22Rv1 (cell line): ENCODE measurements around the gene NEK4.
A peak's percentile ranks its signal among the peaks of the same experiment; 100 is the strongest.

Experiments
- H3K27ac ChIP-seq: fragments of 450-650 bp; 2 replicates; pipeline ENCODE4 v1.5.1; 2017
- ZFX ChIP-seq: fragments of 450-650 bp; IDR thresholded peaks from 2 replicates; pipeline ENCODE4 v1.6.1; 2017; ENCODE audit warnings: antibody characterized with exemption, borderline replicate concordance
- TF ChIP-seq, protein P1 (sequence below): fragments of 450-650 bp; IDR thresholded peaks from 2 replicates; pipeline ENCODE4 v1.5.1; 2017; ENCODE audit warnings: mild to moderate bottlenecking

Gene NEK4

DNA sequence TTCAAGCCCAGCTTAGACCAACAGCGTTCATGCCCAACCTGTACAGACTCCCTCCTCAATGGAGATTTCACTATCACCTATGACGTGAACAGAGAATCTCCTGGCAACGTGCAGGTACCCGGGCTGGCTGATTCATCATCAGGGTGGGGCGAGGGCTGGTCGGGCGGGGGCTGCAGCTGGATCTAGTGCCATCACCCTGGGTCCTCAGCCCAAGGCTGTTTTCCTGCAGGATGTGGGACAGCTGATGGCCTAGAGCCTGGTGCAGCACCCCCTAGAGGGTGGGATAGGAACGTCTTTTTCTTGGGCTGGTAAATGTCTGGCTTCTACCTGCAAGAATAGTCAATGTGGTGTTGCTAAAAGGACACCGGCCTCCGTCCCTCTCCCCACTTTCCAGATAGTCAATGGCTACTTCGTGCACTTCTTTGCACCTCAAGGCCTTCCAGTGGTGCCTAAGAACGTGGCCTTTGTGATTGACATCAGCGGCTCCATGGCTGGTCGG is 28.3 kb upstream of the NEK4 start:
- TF ChIP-seq ZFX = no peak
- TF ChIP-seq, protein P1, sequence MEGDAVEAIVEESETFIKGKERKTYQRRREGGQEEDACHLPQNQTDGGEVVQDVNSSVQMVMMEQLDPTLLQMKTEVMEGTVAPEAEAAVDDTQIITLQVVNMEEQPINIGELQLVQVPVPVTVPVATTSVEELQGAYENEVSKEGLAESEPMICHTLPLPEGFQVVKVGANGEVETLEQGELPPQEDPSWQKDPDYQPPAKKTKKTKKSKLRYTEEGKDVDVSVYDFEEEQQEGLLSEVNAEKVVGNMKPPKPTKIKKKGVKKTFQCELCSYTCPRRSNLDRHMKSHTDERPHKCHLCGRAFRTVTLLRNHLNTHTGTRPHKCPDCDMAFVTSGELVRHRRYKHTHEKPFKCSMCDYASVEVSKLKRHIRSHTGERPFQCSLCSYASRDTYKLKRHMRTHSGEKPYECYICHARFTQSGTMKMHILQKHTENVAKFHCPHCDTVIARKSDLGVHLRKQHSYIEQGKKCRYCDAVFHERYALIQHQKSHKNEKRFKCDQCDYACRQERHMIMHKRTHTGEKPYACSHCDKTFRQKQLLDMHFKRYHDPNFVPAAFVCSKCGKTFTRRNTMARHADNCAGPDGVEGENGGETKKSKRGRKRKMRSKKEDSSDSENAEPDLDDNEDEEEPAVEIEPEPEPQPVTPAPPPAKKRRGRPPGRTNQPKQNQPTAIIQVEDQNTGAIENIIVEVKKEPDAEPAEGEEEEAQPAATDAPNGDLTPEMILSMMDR = peak; percentile 82
- H3K27ac ChIP-seq = no peak overlapping the region

DNA sequence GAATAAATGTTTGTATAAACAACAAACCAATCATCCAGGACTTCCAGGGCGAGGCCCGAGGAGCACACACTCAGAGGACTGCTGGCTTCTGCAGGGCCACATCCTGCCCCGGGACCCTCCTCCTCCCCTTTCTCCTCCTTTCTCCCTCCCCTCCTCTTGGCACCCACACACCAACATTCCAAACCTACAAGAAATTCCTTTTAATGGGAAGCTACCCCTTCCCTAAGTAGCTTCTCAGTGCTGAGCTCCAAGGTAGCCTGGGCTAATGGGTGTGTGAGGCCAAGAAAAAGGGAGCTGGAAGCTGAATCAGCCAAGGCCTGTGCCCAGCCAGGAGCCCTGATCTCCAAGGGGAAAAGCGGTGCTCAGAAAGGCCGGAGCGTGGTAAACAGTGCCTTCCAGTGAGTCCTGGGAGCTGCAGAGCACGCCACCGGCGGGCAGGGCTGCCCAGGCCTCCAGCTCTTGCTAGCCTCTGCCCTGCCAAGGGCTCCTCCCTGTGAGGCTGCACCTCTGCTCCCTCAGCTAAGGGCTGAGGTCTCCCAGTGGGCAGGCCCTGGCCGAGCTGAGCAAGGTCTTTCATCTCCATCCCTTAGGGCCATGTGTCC is 27.7 kb upstream of the NEK4 start:
- no peak for TF ChIP-seq ZFX
- TF ChIP-seq, protein P1 = no peak
- no peak overlapping the region for H3K27ac ChIP-seq

DNA sequence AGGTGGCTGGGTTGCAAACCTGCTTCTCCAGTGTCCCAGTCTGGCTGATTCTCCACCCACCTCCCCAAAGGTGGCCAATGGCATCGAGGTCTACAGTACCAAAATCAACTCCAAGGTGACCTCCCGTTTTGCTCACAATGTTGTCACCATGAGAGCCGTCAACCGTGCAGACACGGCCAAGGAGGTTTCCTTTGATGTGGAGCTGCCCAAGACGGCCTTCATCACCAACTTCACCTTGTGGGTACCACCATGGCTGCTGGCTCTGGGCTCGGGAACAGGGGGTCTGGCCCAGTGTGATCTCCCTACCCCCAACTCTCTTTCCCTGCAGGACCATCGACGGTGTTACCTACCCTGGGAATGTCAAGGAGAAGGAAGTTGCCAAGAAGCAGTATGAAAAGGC is 25.7 kb upstream of the NEK4 start:
- no peak overlapping the region for H3K27ac ChIP-seq

DNA sequence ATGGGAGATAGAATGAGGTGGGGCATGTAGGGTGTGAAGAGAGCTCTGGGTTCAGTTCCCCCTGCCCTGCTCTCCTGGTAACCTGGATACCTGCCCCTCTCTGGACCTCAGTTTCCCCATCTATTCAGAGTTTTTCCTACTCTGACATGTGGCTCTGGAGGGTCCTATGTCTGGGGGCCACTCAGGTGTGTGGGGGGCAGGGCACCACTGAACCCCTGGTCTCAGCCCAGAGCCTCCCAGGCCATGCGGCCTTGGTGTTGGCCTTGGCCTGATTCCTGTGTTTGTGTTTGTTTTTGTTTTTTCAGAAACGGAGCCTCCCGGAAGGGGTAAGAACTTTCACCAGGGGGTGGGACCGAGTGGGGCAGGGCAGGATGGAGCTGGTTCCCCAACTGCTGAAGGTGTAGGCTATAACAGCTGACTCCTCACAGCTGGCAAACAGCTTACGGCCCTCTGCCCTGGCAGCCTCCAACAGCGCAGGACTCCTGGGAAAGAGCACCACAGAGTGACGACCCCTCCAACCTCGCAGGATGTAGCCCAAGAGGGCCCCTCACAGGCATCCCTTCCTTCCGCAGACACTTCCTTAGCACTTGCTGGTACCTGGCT is 24.7 kb upstream of the NEK4 start:
- no peak overlapping the region for H3K27ac ChIP-seq
- TF ChIP-seq, protein P1 = no peak
- no peak for TF ChIP-seq ZFX

More for the DNA sequence above, 25.7 kb upstream of the NEK4 start:
- TF ChIP-seq ZFX = no peak
- TF ChIP-seq, protein P1 = no peak

- H3K27ac ChIP-seq = no peak within 1 kb of the TSS
- TF ChIP-seq, protein P1 = no peak
- TF ChIP-seq ZFX = no peak
Measured at GRCh38 chr3:52794612-52795099, 23.9 kb upstream of the NEK4 start, which contains the start of gene ITIH3. Gene ITIH3 (plus strand): TSS chr3:52794796. CDS start chr3:52794804, 8 bp downstream.

DNA sequence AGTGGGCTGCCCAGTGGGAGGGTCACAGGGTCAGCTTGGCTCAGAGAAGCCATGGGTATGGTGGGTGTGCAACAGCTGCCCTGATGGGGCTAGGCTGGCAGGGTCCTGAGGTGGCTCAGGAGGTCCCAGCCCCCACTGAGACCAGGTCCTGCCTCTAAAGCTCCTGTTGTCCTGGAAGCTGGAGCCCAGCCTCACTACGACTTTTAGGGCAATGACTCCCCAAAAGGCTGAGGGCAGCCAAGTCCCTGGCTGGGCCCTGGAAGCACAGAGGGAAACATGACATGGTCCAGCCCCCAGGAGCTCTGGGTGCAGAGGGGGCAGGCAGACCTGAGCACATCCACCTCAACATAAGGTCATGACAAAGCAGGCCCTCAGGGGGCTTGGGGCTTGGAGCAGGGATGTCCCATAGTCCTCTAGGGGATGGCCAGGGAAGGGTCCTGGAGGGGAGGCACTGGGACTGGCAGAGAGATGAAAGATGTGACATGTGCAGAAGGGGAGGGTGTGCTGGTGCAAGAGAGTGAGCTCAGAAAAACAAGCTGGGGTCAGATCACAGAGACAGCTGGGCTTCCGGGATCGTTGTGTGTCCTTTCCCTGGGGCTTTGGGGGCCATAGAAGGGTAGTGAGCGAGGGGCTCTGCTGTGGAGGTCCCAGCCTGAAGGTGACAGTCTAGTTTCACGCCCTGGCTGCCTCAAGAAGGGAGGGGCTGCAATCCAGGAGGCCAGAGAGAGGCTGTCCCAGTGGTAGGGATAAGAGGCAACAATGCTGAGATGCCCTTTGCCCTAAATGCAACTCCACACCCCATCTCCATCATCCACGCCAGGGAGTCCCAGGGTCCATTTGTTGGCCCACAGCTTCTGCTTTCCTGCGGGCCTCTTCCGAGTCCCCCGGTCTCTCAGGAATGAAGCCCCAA is 23.2 kb upstream of the NEK4 start:
- TF ChIP-seq ZFX = no peak
- TF ChIP-seq, protein P1 = no peak
- H3K27ac ChIP-seq = no peak overlapping the region
